ENCODE data around the gene DAND5. TPM values are rescaled to one million over a fixed set of nuclear protein-coding genes. Genes with fewer than 3 reads are reported as not detected.

DAND5 gene
- total and polyA plus RNA-seq, 2 of the 13 experiments (the other 11 are each of a cell fraction or from before 2014, with no cell fraction given), result 0.04 TPM; not detected in 1

GRCh38 chr19:12995596-12996405, 26.4 kb downstream of the DAND5 start (continued):
- 0 out of 2 replicates have a peak, but pooled peaks have one; percentile 12 for TF ChIP-seq ZNF574 (CRISPR knock-in tag; IDR thresholded peaks at IDR 0.05)
- TF ChIP-seq ZMYM4 (CRISPR knock-in tag; IDR thresholded peaks at IDR 0.05), result no peak
- no peak for TF ChIP-seq ZBTB34 (CRISPR knock-in tag; IDR thresholded peaks at IDR 0.05)
- TF ChIP-seq MYPOP (CRISPR knock-in tag; IDR thresholded peaks at IDR 0.05), result 0 out of 2 replicates have a peak, but pooled peaks have one; percentile 21
- TF ChIP-seq HDAC1 (CRISPR knock-in tag; IDR thresholded peaks at IDR 0.05), result 0 out of 2 replicates have a peak, but pooled peaks have one; percentile 14
- peak; percentile 14; the same call in 1 of the 2 replicates for TF ChIP-seq HES4 (CRISPR knock-in tag; IDR thresholded peaks at IDR 0.05; ENCODE audit: borderline replicate concordance)
- no peak for TF ChIP-seq ZNF564 (CRISPR knock-in tag; IDR thresholded peaks at IDR 0.05)
- no peak for TF ChIP-seq SP1 (IDR thresholded peaks at IDR 0.05)
- no peak for TF ChIP-seq SP1 (CRISPR knock-in tag; IDR thresholded peaks at IDR 0.05)
- no peak for TF ChIP-seq TFAP4 (IDR thresholded peaks at IDR 0.05; ENCODE audit: borderline replicate concordance, low read depth)
- no peak for TF ChIP-seq STAT6 (CRISPR knock-in tag; IDR thresholded peaks at IDR 0.05; ENCODE audit: borderline replicate concordance)
- no peak for TF ChIP-seq ZBTB1 (CRISPR knock-in tag; IDR thresholded peaks at IDR 0.05; ENCODE audit: borderline replicate concordance)
- TF ChIP-seq DNMT3B (CRISPR knock-in tag; conservative IDR thresholded peaks at IDR 0.05), result no peak
- TF ChIP-seq HMG20B (CRISPR knock-in tag; conservative IDR thresholded peaks at IDR 0.05), result no peak
- no peak for TF ChIP-seq SNRNP70 (IDR thresholded peaks at IDR 0.05; ENCODE audit: low read depth, low read length)
- no peak for TF ChIP-seq THAP9 (CRISPR knock-in tag; IDR thresholded peaks at IDR 0.05; ENCODE audit: borderline replicate concordance)

Data from HepG2 (cell line).